Liver (tissue), 3 donors: ENCODE measurements around the gene PDZD2.

Experiments used
- CTCF ChIP-seq: fragments of 150-350 bp; IDR thresholded peaks from 2 replicates; pipeline ENCODE4 v1.5.1; 2017; ENCODE audit warnings: improper control_type of control experiment, low read depth, low read length; ENCODE audit not compliant: missing input control
- FOXA1 ChIP-seq: IDR thresholded peaks from 2 replicates; pipeline ENCODE4 v1.6.1; 2016; ENCODE audit warnings: antibody characterized with exemption
- GABPA ChIP-seq, 2 donors: IDR thresholded peaks in 1 of 2; conservative IDR thresholded peaks in 1 of 2; 2 replicates each; pipeline ENCODE4 v1.6.1; 2016; ENCODE audit warnings: antibody characterized with exemption in 2 of 2, mild to moderate bottlenecking in 1 of 2, moderate library complexity in 1 of 2
- HNF4G ChIP-seq: IDR thresholded peaks from 2 replicates; pipeline ENCODE4 v1.6.1; 2016; ENCODE audit warnings: antibody characterized with exemption
- JUND ChIP-seq, 2 donors: IDR thresholded peaks; 2 replicates each; pipeline ENCODE4 v1.6.1; 2016; ENCODE audit warnings: antibody characterized with exemption in 2 of 2
- NR2F2 ChIP-seq: IDR thresholded peaks from 2 replicates; pipeline ENCODE4 v1.6.1; 2016; ENCODE audit warnings: antibody characterized with exemption
- RAD21 ChIP-seq, 2 donors: IDR thresholded peaks; 2 replicates each; pipeline ENCODE4 v1.6.1; 2016; ENCODE audit warnings: antibody characterized with exemption in 2 of 2, mild to moderate bottlenecking in 2 of 2
- REST ChIP-seq: IDR thresholded peaks from 2 replicates; pipeline ENCODE4 v1.6.1; 2016; ENCODE audit warnings: antibody characterized with exemption, mild to moderate bottlenecking
- SP1 ChIP-seq: IDR thresholded peaks from 2 replicates; pipeline ENCODE4 v1.6.1; 2018; ENCODE audit warnings: antibody characterized with exemption, mild to moderate bottlenecking
- YY1 ChIP-seq: IDR thresholded peaks from 2 replicates; pipeline ENCODE4 v1.6.1; 2016; ENCODE audit warnings: antibody characterized with exemption, mild to moderate bottlenecking
- TF ChIP-seq, protein P1 (sequence below): IDR thresholded peaks from 2 replicates; pipeline ENCODE4 v1.6.1; 2016; ENCODE audit warnings: antibody characterized with exemption
- TF ChIP-seq, protein P2 (sequence below): IDR thresholded peaks from 2 replicates; pipeline ENCODE4 v1.6.1; 2016; ENCODE audit warnings: antibody characterized with exemption
- donor health status: healthy.
- donor health status: healthy.

GRCh38 chr5:32138839-32139493, 500.0 kb downstream of the PDZD2 start:
- no peak for TF ChIP-seq CTCF
- TF ChIP-seq GABPA (IDR thresholded peaks at IDR 0.05 in 1 of 2, conservative IDR thresholded peaks at IDR 0.05 in 1 of 2): no peak
- no peak for TF ChIP-seq RAD21 (IDR thresholded peaks at IDR 0.05)
- TF ChIP-seq FOXA1: no peak
- TF ChIP-seq JUND (IDR thresholded peaks at IDR 0.05): no peak
- TF ChIP-seq SP1: no peak
- TF ChIP-seq, protein P1, sequence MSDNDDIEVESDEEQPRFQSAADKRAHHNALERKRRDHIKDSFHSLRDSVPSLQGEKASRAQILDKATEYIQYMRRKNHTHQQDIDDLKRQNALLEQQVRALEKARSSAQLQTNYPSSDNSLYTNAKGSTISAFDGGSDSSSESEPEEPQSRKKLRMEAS: no peak
- TF ChIP-seq HNF4G: no peak
- no peak for TF ChIP-seq REST
- TF ChIP-seq, protein P2, sequence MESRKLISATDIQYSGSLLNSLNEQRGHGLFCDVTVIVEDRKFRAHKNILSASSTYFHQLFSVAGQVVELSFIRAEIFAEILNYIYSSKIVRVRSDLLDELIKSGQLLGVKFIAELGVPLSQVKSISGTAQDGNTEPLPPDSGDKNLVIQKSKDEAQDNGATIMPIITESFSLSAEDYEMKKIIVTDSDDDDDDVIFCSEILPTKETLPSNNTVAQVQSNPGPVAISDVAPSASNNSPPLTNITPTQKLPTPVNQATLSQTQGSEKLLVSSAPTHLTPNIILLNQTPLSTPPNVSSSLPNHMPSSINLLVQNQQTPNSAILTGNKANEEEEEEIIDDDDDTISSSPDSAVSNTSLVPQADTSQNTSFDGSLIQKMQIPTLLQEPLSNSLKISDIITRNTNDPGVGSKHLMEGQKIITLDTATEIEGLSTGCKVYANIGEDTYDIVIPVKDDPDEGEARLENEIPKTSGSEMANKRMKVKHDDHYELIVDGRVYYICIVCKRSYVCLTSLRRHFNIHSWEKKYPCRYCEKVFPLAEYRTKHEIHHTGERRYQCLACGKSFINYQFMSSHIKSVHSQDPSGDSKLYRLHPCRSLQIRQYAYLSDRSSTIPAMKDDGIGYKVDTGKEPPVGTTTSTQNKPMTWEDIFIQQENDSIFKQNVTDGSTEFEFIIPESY: no peak
- TF ChIP-seq YY1: no peak
- TF ChIP-seq NR2F2: no peak
